Measurements from ENCODE around the gene MEP1B. TPM values are rescaled to one million over a fixed set of nuclear protein-coding genes. Genes with fewer than 3 reads are reported as not detected.

MEP1B gene
- polyA plus RNA-seq, 2 donors: not detected

GRCh38 chr18:32238635-32239268 lies 48.9 kb downstream of the MEP1B start:
- H3K4me1 ChIP-seq (ENCODE audit: control insufficient read depth in 2 of 2, insufficient read depth in 2 of 2, low read length in 1 of 2): no peaks in the 10 kb centered on the region
- no peaks in the 10 kb centered on the region for H3K36me3 ChIP-seq (ENCODE audit: control insufficient read depth in 2 of 2, insufficient read depth in 2 of 2, low read length in 1 of 2)
- no peak overlapping the region for H3K27ac ChIP-seq (ENCODE audit: low read depth in 2 of 2, low read length in 1 of 2)
- H3K9me3 ChIP-seq (ENCODE audit: control insufficient read depth in 2 of 2, insufficient read depth in 1 of 2, low read depth in 1 of 2, low read length in 1 of 2): no peaks in the 10 kb centered on the region
- no peak overlapping the region for H3K4me3 ChIP-seq (ENCODE audit: low read depth in 1 of 2, low read length in 2 of 2)
- H3K27me3 ChIP-seq (ENCODE audit: control insufficient read depth in 1 of 2, insufficient read depth in 2 of 2, low read length in 2 of 2): no peaks in the 10 kb centered on the region
- 91% methylated on average over 5 of the region's 5 CpGs for WGBS, 2 donors

- WGBS, 2 donors: 90 to 96% methylated on average over 2 of the region's 2 CpGs
These were observed 52.6 kb downstream of the MEP1B start for GRCh38 chr18:32242395-32242794.

GRCh38 chr18:32243358-32243757 lies 53.5 kb downstream of the MEP1B start:
- Histone ChIP-seq H3K4me3 (ENCODE audit: low read depth in 1 of 2, low read length in 2 of 2) (no peak overlapping the region), H3K27me3 (ENCODE audit: control insufficient read depth in 1 of 2, insufficient read depth in 2 of 2, low read length in 2 of 2) (no peaks in the 10 kb centered on the region), H3K27ac (ENCODE audit: low read depth in 2 of 2, low read length in 1 of 2) (no peak overlapping the region), H3K9me3 (ENCODE audit: control insufficient read depth in 2 of 2, insufficient read depth in 1 of 2, low read depth in 1 of 2, low read length in 1 of 2) (no peaks in the 10 kb centered on the region), H3K4me1 (ENCODE audit: control insufficient read depth in 2 of 2, insufficient read depth in 2 of 2, low read length in 1 of 2) (no peaks in the 10 kb centered on the region), H3K36me3 (ENCODE audit: control insufficient read depth in 2 of 2, insufficient read depth in 2 of 2, low read length in 1 of 2) (no peaks in the 10 kb centered on the region)
- 78 to 83% methylated on average over 6 of the region's 6 CpGs for WGBS, 2 donors

More at GRCh38 chr18:32242395-32242794, 52.6 kb downstream of the MEP1B start:
- no peaks in the 10 kb centered on the region for H3K4me1 ChIP-seq (ENCODE audit: control insufficient read depth in 2 of 2, insufficient read depth in 2 of 2, low read length in 1 of 2)
- no peaks in the 10 kb centered on the region for H3K36me3 ChIP-seq (ENCODE audit: control insufficient read depth in 2 of 2, insufficient read depth in 2 of 2, low read length in 1 of 2)
- H3K27me3 ChIP-seq (ENCODE audit: control insufficient read depth in 1 of 2, insufficient read depth in 2 of 2, low read length in 2 of 2): no peaks in the 10 kb centered on the region
- H3K4me3 ChIP-seq (ENCODE audit: low read depth in 1 of 2, low read length in 2 of 2): no peak overlapping the region
- H3K27ac ChIP-seq (ENCODE audit: low read depth in 2 of 2, low read length in 1 of 2): no peak overlapping the region
- H3K9me3 ChIP-seq (ENCODE audit: control insufficient read depth in 2 of 2, insufficient read depth in 1 of 2, low read depth in 1 of 2, low read length in 1 of 2): no peaks in the 10 kb centered on the region

- Histone ChIP-seq H3K27me3 (ENCODE audit: control insufficient read depth in 1 of 2, insufficient read depth in 2 of 2, low read length in 2 of 2) (no peaks in the 10 kb centered on the region), H3K4me3 (ENCODE audit: low read depth in 1 of 2, low read length in 2 of 2) (no peak overlapping the region), H3K27ac (ENCODE audit: low read depth in 2 of 2, low read length in 1 of 2) (no peak overlapping the region), H3K36me3 (ENCODE audit: control insufficient read depth in 2 of 2, insufficient read depth in 2 of 2, low read length in 1 of 2) (no peaks in the 10 kb centered on the region), H3K9me3 (ENCODE audit: control insufficient read depth in 2 of 2, insufficient read depth in 1 of 2, low read depth in 1 of 2, low read length in 1 of 2) (no peaks in the 10 kb centered on the region), H3K4me1 (ENCODE audit: control insufficient read depth in 2 of 2, insufficient read depth in 2 of 2, low read length in 1 of 2) (no peaks in the 10 kb centered on the region)
- 78% methylated on average over 5 of the region's 5 CpGs for WGBS, 2 donors
These were observed 55.0 kb downstream of the MEP1B start for GRCh38 chr18:32244881-32245280.

- H3K9me3 ChIP-seq (ENCODE audit: control insufficient read depth in 2 of 2, insufficient read depth in 1 of 2, low read depth in 1 of 2, low read length in 1 of 2): no peaks in the 10 kb centered on the region
- H3K4me3 ChIP-seq (ENCODE audit: low read depth in 1 of 2, low read length in 2 of 2): no peak overlapping the region
- 84 to 85% methylated on average over 8 of the region's 8 CpGs for WGBS, 2 donors
- no peaks in the 10 kb centered on the region for H3K4me1 ChIP-seq (ENCODE audit: control insufficient read depth in 2 of 2, insufficient read depth in 2 of 2, low read length in 1 of 2)
- H3K36me3 ChIP-seq (ENCODE audit: control insufficient read depth in 2 of 2, insufficient read depth in 2 of 2, low read length in 1 of 2): no peaks in the 10 kb centered on the region
- no peaks in the 10 kb centered on the region for H3K27me3 ChIP-seq (ENCODE audit: control insufficient read depth in 1 of 2, insufficient read depth in 2 of 2, low read length in 2 of 2)
- no peak overlapping the region for H3K27ac ChIP-seq (ENCODE audit: low read depth in 2 of 2, low read length in 1 of 2)
These were observed 59.5 kb downstream of the MEP1B start for GRCh38 chr18:32249147-32249929.

- no peak overlapping the region for H3K4me3 ChIP-seq (ENCODE audit: low read depth in 1 of 2, low read length in 2 of 2)
- H3K27ac ChIP-seq (ENCODE audit: low read depth in 2 of 2, low read length in 1 of 2): no peak overlapping the region
- H3K27me3 ChIP-seq (ENCODE audit: control insufficient read depth in 1 of 2, insufficient read depth in 2 of 2, low read length in 2 of 2): no peaks in the 10 kb centered on the region
- no peaks in the 10 kb centered on the region for H3K36me3 ChIP-seq (ENCODE audit: control insufficient read depth in 2 of 2, insufficient read depth in 2 of 2, low read length in 1 of 2)
- no peaks in the 10 kb centered on the region for H3K4me1 ChIP-seq (ENCODE audit: control insufficient read depth in 2 of 2, insufficient read depth in 2 of 2, low read length in 1 of 2)
- no peaks in the 10 kb centered on the region for H3K9me3 ChIP-seq (ENCODE audit: control insufficient read depth in 2 of 2, insufficient read depth in 1 of 2, low read depth in 1 of 2, low read length in 1 of 2)
- WGBS, 2 donors: 66 to 86% methylated on average over 3 of the region's 3 CpGs
These were observed 61.6 kb downstream of the MEP1B start for GRCh38 chr18:32251466-32251865.

- no peaks in the 10 kb centered on the region for H3K27me3 ChIP-seq (ENCODE audit: control insufficient read depth in 1 of 2, insufficient read depth in 2 of 2, low read length in 2 of 2)
- H3K27ac ChIP-seq (ENCODE audit: low read depth in 2 of 2, low read length in 1 of 2): no peak overlapping the region
- H3K4me3 ChIP-seq (ENCODE audit: low read depth in 1 of 2, low read length in 2 of 2): no peak overlapping the region
- H3K9me3 ChIP-seq (ENCODE audit: control insufficient read depth in 2 of 2, insufficient read depth in 1 of 2, low read depth in 1 of 2, low read length in 1 of 2): no peaks in the 10 kb centered on the region
- H3K36me3 ChIP-seq (ENCODE audit: control insufficient read depth in 2 of 2, insufficient read depth in 2 of 2, low read length in 1 of 2): no peaks in the 10 kb centered on the region
- H3K4me1 ChIP-seq (ENCODE audit: control insufficient read depth in 2 of 2, insufficient read depth in 2 of 2, low read length in 1 of 2): no peaks in the 10 kb centered on the region
- WGBS, 2 donors: 65 to 66% methylated on average over 8 of the region's 8 CpGs
These were observed 62.5 kb downstream of the MEP1B start for GRCh38 chr18:32252141-32252860.

GRCh38 chr18:32255570-32255969 lies 65.7 kb downstream of the MEP1B start:
- Histone ChIP-seq H3K9me3 (ENCODE audit: control insufficient read depth in 2 of 2, insufficient read depth in 1 of 2, low read depth in 1 of 2, low read length in 1 of 2) (no peaks in the 10 kb centered on the region), H3K4me1 (ENCODE audit: control insufficient read depth in 2 of 2, insufficient read depth in 2 of 2, low read length in 1 of 2) (no peaks in the 10 kb centered on the region), H3K36me3 (ENCODE audit: control insufficient read depth in 2 of 2, insufficient read depth in 2 of 2, low read length in 1 of 2) (no peaks in the 10 kb centered on the region), H3K4me3 (ENCODE audit: low read depth in 1 of 2, low read length in 2 of 2) (no peak overlapping the region), H3K27ac (ENCODE audit: low read depth in 2 of 2, low read length in 1 of 2) (no peak overlapping the region), H3K27me3 (ENCODE audit: control insufficient read depth in 1 of 2, insufficient read depth in 2 of 2, low read length in 2 of 2) (no peaks in the 10 kb centered on the region)
- 46 to 62% methylated on average over 3 of the region's 3 CpGs for WGBS, 2 donors

GRCh38 chr18:32257084-32257785 lies 67.4 kb downstream of the MEP1B start:
- WGBS, 2 donors: 70 to 76% methylated on average over 5 of the region's 5 CpGs
- H3K27me3 ChIP-seq (ENCODE audit: control insufficient read depth in 1 of 2, insufficient read depth in 2 of 2, low read length in 2 of 2): no peaks in the 10 kb centered on the region

More at GRCh38 chr18:32257084-32257785, 67.4 kb downstream of the MEP1B start:
- Histone ChIP-seq H3K9me3 (ENCODE audit: control insufficient read depth in 2 of 2, insufficient read depth in 1 of 2, low read depth in 1 of 2, low read length in 1 of 2) (no peaks in the 10 kb centered on the region), H3K4me1 (ENCODE audit: control insufficient read depth in 2 of 2, insufficient read depth in 2 of 2, low read length in 1 of 2) (no peaks in the 10 kb centered on the region), H3K27ac (ENCODE audit: low read depth in 2 of 2, low read length in 1 of 2) (no peak overlapping the region), H3K4me3 (ENCODE audit: low read depth in 1 of 2, low read length in 2 of 2) (no peak overlapping the region), H3K36me3 (ENCODE audit: control insufficient read depth in 2 of 2, insufficient read depth in 2 of 2, low read length in 1 of 2) (no peaks in the 10 kb centered on the region)
